DND-41 (cell line): ENCODE measurements around the gene AVP.

Experiments
- ATAC-seq: fragments of 200-7000 bp; cut with Tn5 transposase; 3 replicates; pipeline ENCODE4 v1.9.1; 2021; ENCODE audit warnings: low read depth; ENCODE audit not compliant: insufficient read depth
- DNase-seq: peaks from one replicate; pipeline ENCODE4 v3.0.0-alpha.2; 2020
- H2AFZ ChIP-seq: 2 replicates; pipeline ENCODE4 v1.6.0; 2012; ENCODE audit warnings: low read depth, low read length
- H3K27ac ChIP-seq: 2 replicates; pipeline ENCODE4 v1.5.1; 2012; ENCODE audit warnings: low read length, inconsistent platforms
- H3K27me3 ChIP-seq: fragments of 200-600 bp; sonication (generic); 2 replicates; pipeline ENCODE4 v1.6.0; 2012; ENCODE audit warnings: low read length, mild to moderate bottlenecking, inconsistent platforms; ENCODE audit not compliant: insufficient read depth, poor library complexity
- H3K36me3 ChIP-seq: 2 replicates; pipeline ENCODE4 v1.5.1; 2012; ENCODE audit warnings: low read length, inconsistent platforms; ENCODE audit not compliant: insufficient read depth
- H3K4me1 ChIP-seq: 2 replicates; pipeline ENCODE4 v1.5.1; 2012; ENCODE audit warnings: mild to moderate bottlenecking, low read length; ENCODE audit not compliant: insufficient read depth
- H3K4me2 ChIP-seq: 2 replicates; pipeline ENCODE4 v1.6.0; 2012; ENCODE audit warnings: mild to moderate bottlenecking, moderate library complexity, low read length, inconsistent platforms; ENCODE audit not compliant: insufficient read depth
- H3K4me3 ChIP-seq, 2 experiments: fragments of 200-600 bp in 1 of 2; shearing (Covaris generic) in 1 of 2; 2 replicates each; pipeline ENCODE4 v1.5.1; 2012 to 2016; ENCODE audit warnings: inconsistent platforms in 2 of 2, low read length in 2 of 2, mild to moderate bottlenecking in 2 of 2, low read depth in 1 of 2, moderate library complexity in 1 of 2
- H3K79me2 ChIP-seq: 2 replicates; pipeline ENCODE4 v1.6.0; 2012; ENCODE audit warnings: low read length, inconsistent platforms; ENCODE audit not compliant: insufficient read depth
- H3K9ac ChIP-seq: 2 replicates; pipeline ENCODE4 v1.6.0; 2012; ENCODE audit warnings: low read depth, mild to moderate bottlenecking, inconsistent platforms, low read length, moderate library complexity
- H3K9me3 ChIP-seq: 2 replicates; pipeline ENCODE4 v1.5.1; 2012; ENCODE audit warnings: low read length, moderate library complexity, mild to moderate bottlenecking, inconsistent platforms; ENCODE audit not compliant: insufficient read depth, severe bottlenecking
- H4K20me1 ChIP-seq: 2 replicates; pipeline ENCODE4 v1.6.0; 2012; ENCODE audit warnings: low read length; ENCODE audit not compliant: insufficient read depth
- CTCF ChIP-seq: IDR thresholded peaks from 2 replicates; pipeline ENCODE4 v1.5.1; 2012; ENCODE audit warnings: borderline replicate concordance, low read length, moderate library complexity, mild to moderate bottlenecking; ENCODE audit not compliant: poor library complexity, severe bottlenecking; ENCODE audit errors: extremely low read depth
- EZH2 ChIP-seq: IDR thresholded peaks from 3 replicates; pipeline ENCODE4 v1.6.1; 2012; ENCODE audit warnings: borderline replicate concordance, low read depth, mild to moderate bottlenecking, moderate library complexity, low read length, inconsistent platforms; ENCODE audit not compliant: severe bottlenecking

The AVP gene

DNA sequence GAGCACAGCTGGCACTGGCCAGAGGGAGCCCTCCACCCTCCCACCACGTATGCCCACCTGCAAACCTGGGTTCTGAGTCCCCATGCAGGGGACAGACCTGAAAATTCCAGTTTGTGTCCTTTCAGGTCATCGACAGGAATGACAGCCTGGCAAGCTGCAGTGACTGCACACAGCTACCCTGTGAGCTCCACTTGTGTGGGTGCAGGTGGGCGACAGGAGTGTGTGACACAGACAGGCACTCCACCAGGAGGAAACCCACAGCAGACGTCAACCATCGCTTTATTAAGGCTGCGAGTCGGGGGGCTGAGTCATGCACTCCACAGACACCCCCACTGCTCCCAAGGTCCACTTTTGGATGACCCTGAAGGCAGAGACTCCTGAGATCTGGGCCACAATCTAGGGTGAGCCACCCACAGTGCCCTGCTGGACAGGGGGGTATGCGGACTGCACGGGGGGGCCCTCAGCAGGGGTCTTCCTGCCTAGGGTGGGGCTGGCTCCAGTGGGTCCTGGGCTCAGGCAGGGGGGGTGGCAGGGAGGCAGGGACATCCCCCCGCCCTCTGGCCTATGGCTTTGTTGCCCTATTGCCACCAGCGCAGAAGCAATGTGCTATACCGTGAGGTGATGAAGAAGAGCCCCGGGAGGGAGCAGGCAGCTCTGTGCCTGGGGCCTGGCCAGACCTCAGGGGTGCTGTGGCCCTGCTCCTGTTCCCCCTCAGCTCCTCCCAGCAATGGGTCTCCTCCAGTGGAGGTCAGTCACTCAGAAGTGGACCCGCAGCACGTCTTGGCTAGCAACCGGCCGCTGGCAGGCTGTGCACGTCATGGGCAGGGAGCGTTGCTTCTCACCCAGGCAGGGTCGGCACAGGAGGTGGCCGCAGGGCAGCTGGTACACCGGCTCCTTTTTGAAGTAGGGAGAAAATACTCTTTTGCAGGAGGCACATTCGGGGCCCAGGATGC is 25.1 kb upstream of the AVP start:
- TF ChIP-seq EZH2 (no peak), CTCF (no peak)
- ATAC-seq (no peak), DNase-seq (no peak)
- H3K79me2 ChIP-seq = no peaks in the 10 kb centered on the region
- 0 out of 2 replicates have a peak, but pooled peaks cover 5% of the 10 kb centered on the region for H4K20me1 ChIP-seq
- no peaks in the 10 kb centered on the region for H3K27me3 ChIP-seq
- H3K4me1 ChIP-seq = no peaks in the 10 kb centered on the region
- no peaks in the 10 kb centered on the region for H3K9me3 ChIP-seq
- H2AFZ ChIP-seq = no peak overlapping the region
- no peak overlapping the region for H3K4me3 ChIP-seq
- no peak overlapping the region for H3K9ac ChIP-seq
- H3K27ac ChIP-seq = no peak overlapping the region
- H3K36me3 ChIP-seq = peaks cover 17% of the 10 kb centered on the region
- H3K4me2 ChIP-seq = no peak overlapping the region

GRCh38 chr20:3107464-3108025 is 23.0 kb upstream of the AVP start:
- ATAC-seq = no peak

DNA sequence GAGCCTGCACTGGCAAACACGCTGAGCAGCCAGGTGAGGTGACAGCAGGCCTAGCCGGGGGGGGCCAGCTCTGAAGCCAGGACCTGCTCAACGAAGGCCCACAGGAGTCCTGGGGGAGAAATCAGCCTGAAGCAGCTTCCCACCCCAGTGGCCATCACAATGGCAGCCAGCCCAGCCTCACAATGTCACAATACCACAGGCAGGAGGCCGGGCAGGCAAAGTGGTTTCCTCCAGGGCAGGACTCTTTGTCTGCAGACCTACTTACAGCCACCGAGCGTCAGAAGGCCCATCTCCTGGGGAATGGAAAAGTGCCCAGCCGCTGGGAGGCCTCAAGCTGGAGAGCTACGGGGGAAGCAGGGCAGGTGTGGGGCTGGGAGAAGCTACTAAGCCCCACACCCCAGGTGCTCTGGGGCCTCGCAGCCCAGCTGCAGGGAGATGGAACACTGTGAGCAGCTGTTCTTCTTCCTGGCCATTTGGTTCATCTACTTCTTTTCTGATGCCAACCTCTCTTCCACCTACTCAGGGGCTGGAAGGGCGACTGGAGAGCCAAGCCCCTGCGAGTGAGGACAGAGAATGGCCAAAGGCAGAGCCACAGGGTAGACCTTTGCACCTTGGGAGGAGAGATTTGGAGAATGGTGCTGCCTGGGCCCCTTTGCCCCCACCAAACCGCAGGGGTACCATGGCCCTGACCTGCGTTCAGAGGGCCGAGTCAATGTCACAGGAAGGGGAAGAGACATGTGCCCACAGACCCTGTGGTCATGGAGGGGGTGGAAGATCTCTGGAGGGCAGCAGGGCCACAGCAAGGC is 22.3 kb upstream of the AVP start:
- ATAC-seq (no peak), DNase-seq (no peak)
- no peak overlapping the region for H2AFZ ChIP-seq
- H3K27me3 ChIP-seq = no peaks in the 10 kb centered on the region
- H3K4me3 ChIP-seq = no peak overlapping the region
- TF ChIP-seq EZH2 (no peak), CTCF (no peak)
- peaks cover 13% of the 10 kb centered on the region for H3K36me3 ChIP-seq
- 0 out of 2 replicates have a peak, but pooled peaks cover 5% of the 10 kb centered on the region for H4K20me1 ChIP-seq
- no peak overlapping the region for H3K9ac ChIP-seq
- H3K27ac ChIP-seq = no peak overlapping the region
- no peaks in the 10 kb centered on the region for H3K9me3 ChIP-seq
- no peaks in the 10 kb centered on the region for H3K79me2 ChIP-seq
- no peaks in the 10 kb centered on the region for H3K4me1 ChIP-seq
- no peak overlapping the region for H3K4me2 ChIP-seq

More at GRCh38 chr20:3107464-3108025, 23.0 kb upstream of the AVP start:
- Histone ChIP-seq H3K36me3 (peaks cover 13% of the 10 kb centered on the region), H3K9ac (no peak overlapping the region), H3K4me3 (no peak overlapping the region), H3K27me3 (no peaks in the 10 kb centered on the region), H3K4me1 (no peaks in the 10 kb centered on the region), H3K27ac (no peak overlapping the region), H3K4me2 (no peak overlapping the region), H2AFZ (no peak overlapping the region), H4K20me1 (0 out of 2 replicates have a peak, but pooled peaks cover 5% of the 10 kb centered on the region), H3K79me2 (no peaks in the 10 kb centered on the region), H3K9me3 (no peaks in the 10 kb centered on the region)
- no peak for DNase-seq
- no peak for TF ChIP-seq EZH2
- TF ChIP-seq CTCF = no peak
